ENCODE measurements around the gene AMOT.
"Not testable (repeated sequence)": the region's sequence is repeated elsewhere in the genome, so short reads cannot be mapped to it uniquely, and the experiment has no call there.

AMOT gene

GRCh38 chrX:112840382-112841113, at the start of gene AMOT:
Gene AMOT (minus strand): TSS chrX:112840831. CDS start chrX:112823126, 17,705 bp downstream.
- peak; percentile 19 for DNase-seq (ENCODE audit: low spot score)

GRCh38 chrX:112889400-112889799, 48.8 kb upstream of the AMOT start:
- DNase-seq (ENCODE audit: low spot score) = no peak

- DNase-seq (ENCODE audit: low spot score) = no peak
These were observed 48.3 kb upstream of the AMOT start for GRCh38 chrX:112888916-112889315.

- DNase-seq (ENCODE audit: low spot score) = no peak
These were observed 37.1 kb upstream of the AMOT start for GRCh38 chrX:112877771-112878173.

- DNase-seq (ENCODE audit: low spot score) = no peak
These were observed 34.0 kb upstream of the AMOT start for GRCh38 chrX:112874614-112875013.

- DNase-seq (ENCODE audit: low spot score) = no peak
These were observed 33.5 kb upstream of the AMOT start for GRCh38 chrX:112874175-112874574.

- DNase-seq (ENCODE audit: low spot score) = no peak
These were observed 28.0 kb upstream of the AMOT start for GRCh38 chrX:112868586-112868985.

- DNase-seq (ENCODE audit: low spot score) = no peak
These were observed 26.9 kb upstream of the AMOT start for GRCh38 chrX:112867570-112867969.

GRCh38 chrX:112866175-112866574, 25.5 kb upstream of the AMOT start:
- DNase-seq (ENCODE audit: low spot score) = no peak

- DNase-seq (ENCODE audit: low spot score) = no peak
These were observed 24.9 kb upstream of the AMOT start for GRCh38 chrX:112865464-112866025.

GRCh38 chrX:112863850-112864249, 23.2 kb upstream of the AMOT start:
- no peak for DNase-seq (ENCODE audit: low spot score)

- no peak for DNase-seq (ENCODE audit: low spot score)
These were observed 16.8 kb upstream of the AMOT start for GRCh38 chrX:112857478-112857878.

GRCh38 chrX:112854901-112855300, 14.3 kb upstream of the AMOT start:
- DNase-seq (ENCODE audit: low spot score) = not testable (repeated sequence)

- no peak for DNase-seq (ENCODE audit: low spot score)
These were observed 12.2 kb upstream of the AMOT start for GRCh38 chrX:112852851-112853250.

- no peak for DNase-seq (ENCODE audit: low spot score)
These were observed 11.2 kb upstream of the AMOT start for GRCh38 chrX:112851806-112852205.

- no peak for DNase-seq (ENCODE audit: low spot score)
These were observed 10.6 kb upstream of the AMOT start for GRCh38 chrX:112851161-112851779.

GRCh38 chrX:112849016-112849415, 8.4 kb upstream of the AMOT start:
- DNase-seq (ENCODE audit: low spot score) = no peak

- no peak for DNase-seq (ENCODE audit: low spot score)
These were observed 6.2 kb upstream of the AMOT start for GRCh38 chrX:112846782-112847181.

GRCh38 chrX:112846187-112846586, 5.6 kb upstream of the AMOT start:
- no peak for DNase-seq (ENCODE audit: low spot score)

- DNase-seq (ENCODE audit: low spot score) = no peak
These were observed 3.6 kb upstream of the AMOT start for GRCh38 chrX:112844250-112844649.

GRCh38 chrX:112841820-112842157, 1.2 kb upstream of the AMOT start:
- DNase-seq (ENCODE audit: low spot score) = no peak

- peak; percentile 51 for DNase-seq (ENCODE audit: low spot score)
These were observed 636 bp upstream of the AMOT start for GRCh38 chrX:112841114-112841819.

GRCh38 chrX:112839856-112840255, 775 bp downstream of the AMOT start:
- no peak for DNase-seq (ENCODE audit: low spot score)

Measured in hematopoietic multipotent progenitor cell treated with erythropoietin and hydrocortisone succinate and interleukin-3 and kit ligand, for 17 days (in vitro differentiated cells).